Adipose tissue (tissue), 3 donors: ENCODE results near the gene NKAIN1. TPM values are rescaled to one million over a fixed set of nuclear protein-coding genes. Genes with fewer than 3 reads are reported as not detected.
"Not testable (repeated sequence)": the region's sequence is repeated elsewhere in the genome, so short reads cannot be mapped to it uniquely, and the experiment has no call there.

Experiments used
- H3K27ac ChIP-seq: one replicate; pipeline ENCODE4 v1.5.1; 2013; ENCODE audit warnings: low read depth, low read length
- WGBS, 3 donors: extraction: QIAGEN DNeasy Blood & Tissue Kit; methylation state at CpG; one replicate each; pipeline ENCODE4 v1.1.7; 2013; 5-methylcytosine and 5-hydroxymethylcytosine counted together
- polyA plus RNA-seq, 3 donors: library from polyadenylated mRNA; stranded (reverse); fragments of 200-250 nt; gene quantifications; one replicate each; pipeline ENCODE4 v1.2.3, GENCODE V29; 2013
- donor health status: healthy with polysubstance abuse.
- donor health status: Bipolar disorder and iron deficiency.
- donor health status: healthy.

The NKAIN1 gene
- under 1 TPM; 0.03 to 0.15 (median 0.11) TPM for polyA plus RNA-seq

DNA sequence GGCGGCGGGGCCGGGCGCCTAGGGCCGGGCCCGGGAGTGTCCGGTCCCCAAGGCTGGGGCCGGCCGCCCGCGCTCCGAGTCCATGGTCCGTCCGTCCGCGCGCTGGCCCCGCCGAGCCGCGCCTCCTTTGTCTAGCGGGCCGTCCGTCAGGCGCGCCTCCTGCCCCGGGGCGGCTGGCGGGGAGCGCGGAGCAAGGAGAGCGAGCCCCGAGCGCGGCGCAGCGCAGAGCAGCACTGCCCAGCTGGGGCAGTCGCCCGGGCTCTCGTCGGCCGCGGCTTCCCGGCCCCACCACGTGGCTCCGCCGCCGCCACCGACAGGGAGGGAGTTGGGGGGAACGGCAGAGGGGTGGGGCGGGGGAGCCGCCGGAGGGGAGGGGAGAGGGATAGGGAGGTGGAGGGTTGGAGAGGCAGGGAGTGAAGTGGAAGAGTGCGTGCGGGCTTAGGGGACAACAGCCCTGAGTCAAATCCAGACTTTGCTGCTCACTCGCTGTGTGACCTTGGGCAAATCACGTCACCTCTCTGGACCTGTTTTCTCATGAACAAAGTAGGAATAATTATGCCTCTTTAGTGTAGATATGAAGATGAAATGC, at the start of gene NKAIN1:
Gene NKAIN1, minus strand, starts transcription at position 235 of the 589 bp plus-strand sequence. CDS start 340 bp downstream, outside the sequence.
- WGBS, 3 donors, result 0 to 3% (median 1%) methylated on average over 42 to 57 of the region's 57 CpGs

DNA sequence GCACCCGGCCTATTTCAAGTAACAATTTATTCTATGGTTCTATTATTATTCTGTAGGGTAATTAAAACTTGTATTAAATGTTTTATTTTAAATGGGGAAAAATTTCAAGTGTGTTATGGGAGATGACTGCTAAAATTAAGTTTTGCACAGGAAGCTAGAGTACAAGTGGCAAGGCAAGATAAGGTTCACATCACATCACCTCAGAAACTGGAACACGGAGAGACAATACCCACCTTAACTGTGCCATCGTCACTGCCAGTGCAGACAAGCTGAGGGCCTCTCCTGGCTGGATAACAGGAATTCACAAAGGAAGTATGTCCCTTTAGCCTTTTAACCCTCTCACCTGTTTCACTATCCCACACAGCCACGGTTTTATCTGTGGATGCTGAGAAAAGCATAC, 49.3 kb upstream of the NKAIN1 start:
- 54 to 81% (median 63%) methylated on average over 4 of the region's 4 CpGs for WGBS, 3 donors

More for the DNA sequence above, at the start of gene NKAIN1:
- no peak within 1 kb of the TSS for H3K27ac ChIP-seq

DNA sequence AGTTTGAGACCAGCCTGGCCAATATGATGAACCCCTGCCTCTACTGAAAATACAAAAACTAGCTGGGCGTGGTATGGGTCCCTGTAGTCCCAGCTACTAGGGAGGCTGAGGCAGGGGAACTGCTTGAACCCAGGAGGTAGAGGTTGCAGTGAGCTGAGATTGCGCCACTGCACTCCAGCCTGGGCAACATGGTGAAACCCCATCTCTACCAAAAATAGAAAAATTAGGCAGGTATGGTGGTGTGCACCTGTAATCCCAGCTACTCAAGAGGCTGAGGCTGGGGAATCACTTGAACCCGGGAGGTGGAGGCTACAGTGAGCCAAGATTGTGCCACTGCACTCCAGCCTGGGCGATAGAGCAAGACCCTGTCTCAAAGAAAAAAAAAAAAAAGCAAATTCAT, 48.1 kb upstream of the NKAIN1 start:
- WGBS, 3 donors, result 97 to 100% (median 99%) methylated on average over 4 of the region's 4 CpGs
- not testable (repeated sequence) for H3K27ac ChIP-seq

More for the DNA sequence above, 49.3 kb upstream of the NKAIN1 start:
- H3K27ac ChIP-seq, result no peak overlapping the region

DNA sequence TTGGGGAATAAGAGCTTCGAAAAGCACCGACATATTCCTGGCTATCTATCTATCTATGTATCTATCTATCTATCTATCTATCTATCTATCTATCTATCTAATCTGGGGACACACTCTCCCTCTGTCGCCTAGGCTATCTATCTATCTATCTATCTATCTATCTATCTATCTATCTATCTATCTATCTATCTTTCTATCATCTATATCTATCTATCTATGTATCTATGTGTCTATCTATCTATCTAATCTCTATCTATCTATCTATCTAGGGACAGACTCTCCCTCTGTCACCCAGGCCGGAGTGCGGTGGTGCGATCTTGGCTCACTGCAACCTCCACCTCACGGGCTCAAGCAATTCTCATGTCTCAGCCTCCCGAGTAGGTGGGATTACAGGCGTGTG, 42.7 kb upstream of the NKAIN1 start:
- WGBS, 3 donors, result 93 to 97% (median 96%) methylated on average over 9 of the region's 9 CpGs

DNA sequence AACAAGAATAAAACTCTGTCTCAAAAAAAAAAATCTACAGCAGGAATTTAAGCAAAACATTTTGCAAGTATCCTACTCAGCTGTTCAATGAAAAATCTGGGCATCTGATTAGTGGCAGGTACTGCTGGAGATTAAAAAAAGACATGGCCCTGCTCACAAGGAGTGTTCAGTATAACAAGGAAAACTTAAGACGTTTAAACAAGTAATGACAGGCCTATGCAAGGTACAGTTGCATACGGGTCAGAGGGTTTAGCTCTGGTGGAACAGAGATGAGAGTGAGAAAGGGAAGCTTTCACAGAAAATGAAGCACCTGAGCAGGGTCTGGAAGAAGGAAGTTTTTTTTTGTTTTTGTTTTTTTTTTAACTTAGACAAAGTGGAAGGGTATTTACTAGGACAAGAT, 33.9 kb upstream of the NKAIN1 start:
- no peak overlapping the region for H3K27ac ChIP-seq
- 79 to 85% (median 83%) methylated on average over 2 of the region's 2 CpGs for WGBS, 3 donors

More for the DNA sequence above, 42.7 kb upstream of the NKAIN1 start:
- not testable (repeated sequence) for H3K27ac ChIP-seq

DNA sequence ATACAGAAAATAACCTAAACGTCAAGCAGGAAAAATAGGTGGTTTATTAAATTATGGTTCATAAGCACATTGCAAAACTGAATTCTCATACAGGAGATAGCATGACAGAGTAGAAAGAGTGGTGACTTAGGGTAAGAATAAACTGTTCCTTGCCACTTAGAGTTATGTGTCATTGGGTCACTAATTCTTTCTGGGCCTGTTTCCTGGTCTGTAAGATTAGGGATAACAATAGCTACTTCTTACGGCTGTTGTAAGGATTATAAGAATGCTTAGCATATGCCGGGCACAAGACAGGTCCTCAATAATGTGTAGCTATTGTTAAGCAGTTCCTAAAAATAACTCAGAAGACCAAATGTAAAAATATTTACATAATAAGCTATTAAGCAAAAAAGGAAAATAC, 32.7 kb upstream of the NKAIN1 start:
- WGBS, 3 donors, result 79 to 84% (median 82%) methylated on average over 3 of the region's 3 CpGs
- no peak overlapping the region for H3K27ac ChIP-seq

DNA sequence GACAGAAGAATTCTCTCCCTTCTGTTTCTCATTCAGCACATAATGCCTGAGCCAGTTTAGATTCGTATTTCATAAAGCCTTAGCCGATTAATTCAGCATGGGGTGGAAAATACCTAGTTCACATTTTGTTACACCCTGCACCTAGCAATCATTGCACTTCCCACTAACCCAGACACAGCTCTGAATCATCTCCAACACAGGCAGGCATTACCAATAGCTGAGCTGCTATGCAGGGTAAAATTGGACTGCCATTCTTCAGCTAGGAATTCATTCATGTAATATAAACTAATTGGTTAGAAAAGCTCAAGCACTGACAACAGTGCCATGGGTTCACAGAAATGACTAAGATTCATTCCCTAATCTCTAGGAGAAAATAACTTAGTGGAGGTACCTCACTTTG, 26.9 kb upstream of the NKAIN1 start:
- WGBS, 3 donors, result 92 to 95% (median 95%) methylated on average over 2 of the region's 2 CpGs
- no peak overlapping the region for H3K27ac ChIP-seq

DNA sequence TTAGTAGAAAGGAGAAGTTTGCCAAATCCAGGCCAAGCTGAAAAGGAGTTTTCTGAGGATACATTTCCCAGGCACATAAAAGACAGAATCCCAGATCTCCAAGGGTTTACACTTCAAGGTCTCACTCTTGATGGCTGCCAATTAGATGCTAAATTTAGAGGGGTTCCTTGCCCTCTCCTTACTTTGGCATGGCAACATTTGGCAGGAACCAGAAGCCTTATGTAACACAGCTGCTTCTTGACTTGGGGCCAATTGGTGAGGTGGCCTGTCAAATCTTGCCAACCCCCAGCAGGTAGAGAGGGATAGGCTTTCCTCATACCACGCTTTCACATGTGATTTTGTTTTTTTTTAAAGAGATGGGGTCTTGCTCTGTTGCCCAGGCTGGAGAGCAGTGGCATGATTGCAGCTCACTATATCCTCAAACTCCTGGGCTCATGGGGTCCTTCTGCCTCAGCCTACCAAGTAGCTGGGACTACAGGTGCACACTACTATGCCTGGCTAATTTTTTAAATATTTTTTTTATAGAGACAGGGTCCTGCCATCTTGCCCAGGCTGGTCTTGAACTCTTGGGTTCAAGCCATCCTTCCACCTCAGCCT, 25.2 kb upstream of the NKAIN1 start:
- WGBS, 3 donors, result 28 to 97% (median 95%) methylated on average over 1 of the region's 1 CpG
- H3K27ac ChIP-seq, result no peak overlapping the region

DNA sequence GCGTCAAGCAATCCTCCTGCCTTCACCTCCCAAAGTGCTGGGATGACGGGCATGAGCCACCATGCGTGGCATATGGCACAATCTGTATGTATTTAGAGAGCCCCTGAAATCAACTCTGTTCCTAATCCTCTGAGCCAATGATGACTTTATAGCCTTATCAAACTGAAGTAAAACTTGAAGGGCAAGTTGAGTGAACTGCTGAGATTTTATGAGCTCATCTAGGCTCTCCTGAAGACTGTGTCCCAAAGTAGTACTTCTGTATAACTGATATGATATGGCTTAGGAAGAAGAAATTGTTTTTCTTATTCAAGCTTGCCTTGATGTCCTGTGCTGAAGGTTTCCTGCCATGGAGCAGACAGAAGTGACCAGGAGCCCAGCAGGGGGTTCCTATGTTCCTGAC, 23.7 kb upstream of the NKAIN1 start:
- 92 to 100% (median 97%) methylated on average over 3 of the region's 3 CpGs for WGBS, 3 donors
- no peak overlapping the region for H3K27ac ChIP-seq

DNA sequence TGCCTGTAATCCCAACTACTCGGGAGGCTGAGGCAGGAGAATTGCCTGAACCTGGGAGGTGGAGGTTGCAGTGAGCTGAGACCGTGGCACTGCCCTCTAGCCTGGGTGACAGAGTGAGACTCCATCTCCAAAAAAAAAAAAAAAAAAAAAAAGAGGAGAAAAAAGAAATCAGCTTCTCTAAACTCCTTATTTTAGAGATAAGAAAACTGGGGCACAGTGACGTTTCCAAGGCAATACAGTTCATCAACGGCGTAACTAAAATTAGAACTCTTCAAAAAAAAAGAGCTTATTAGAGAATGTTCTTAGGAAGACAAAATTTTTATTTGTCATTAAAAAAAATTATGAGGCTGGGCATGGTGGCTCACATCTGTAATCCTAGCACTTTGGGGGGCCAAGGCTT, 22.7 kb upstream of the NKAIN1 start:
- H3K27ac ChIP-seq, result not testable (repeated sequence)
- 93 to 96% (median 95%) methylated on average over 5 of the region's 5 CpGs for WGBS, 3 donors

DNA sequence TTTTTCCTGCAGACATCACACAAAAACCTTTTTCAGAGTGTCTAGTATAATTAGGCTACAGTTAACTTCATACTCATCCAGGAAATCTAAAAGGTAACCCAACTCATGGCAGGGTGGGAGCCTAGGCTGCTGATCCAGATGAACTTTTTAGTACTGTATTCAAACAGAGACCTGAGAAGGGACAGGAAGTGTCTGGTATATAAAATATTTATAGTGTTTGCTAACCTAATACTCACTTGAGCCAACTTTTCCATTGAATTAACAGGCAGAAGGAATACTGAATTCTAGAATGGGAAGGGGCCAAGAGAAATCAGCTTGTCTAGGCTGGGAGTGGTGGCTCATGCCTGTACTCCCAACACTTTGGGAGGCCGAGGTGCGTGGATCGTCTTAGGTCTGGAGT, 22.2 kb upstream of the NKAIN1 start:
- no peak overlapping the region for H3K27ac ChIP-seq
- WGBS, 3 donors, result 96 to 98% (median 98%) methylated on average over 3 of the region's 3 CpGs

DNA sequence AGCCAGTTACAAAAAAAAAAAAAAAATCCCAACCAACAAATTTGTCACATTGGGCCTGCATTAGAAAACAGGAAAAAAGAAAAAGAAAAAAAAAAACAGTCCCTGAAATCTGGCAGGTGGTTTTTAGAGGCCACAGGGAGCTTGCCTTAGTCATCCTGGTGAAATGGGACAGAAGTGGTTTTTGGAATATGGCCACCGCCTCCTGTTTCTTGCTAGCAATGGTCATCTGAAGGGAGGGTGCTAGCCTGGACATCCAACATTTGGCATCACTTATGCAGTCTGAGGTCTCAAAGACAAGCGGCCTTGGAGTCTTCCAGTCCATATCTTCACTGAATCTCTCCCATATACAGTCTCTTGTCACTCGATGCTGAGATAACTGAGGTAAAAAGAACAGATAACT, 20.1 kb upstream of the NKAIN1 start:
- no peak overlapping the region for H3K27ac ChIP-seq

DNA sequence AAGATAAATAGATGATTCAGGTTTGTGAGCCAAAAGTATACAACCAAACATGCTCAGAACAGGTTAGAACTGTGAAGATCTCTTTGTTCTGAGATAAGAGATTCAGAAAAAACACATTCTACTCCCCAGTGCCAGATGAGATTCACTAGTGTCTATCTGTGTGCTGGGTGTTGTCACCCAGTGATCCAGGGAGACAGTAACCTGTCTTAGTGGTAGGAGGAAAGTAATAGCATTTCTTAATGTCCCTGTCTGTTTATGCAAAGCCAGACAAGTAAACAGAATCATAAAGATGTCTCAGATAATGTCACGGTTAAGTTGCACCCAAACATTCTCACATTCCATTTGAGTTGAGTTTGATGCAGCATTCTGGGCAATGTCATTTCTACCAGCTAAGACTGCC, 18.9 kb upstream of the NKAIN1 start:
- 86 to 94% (median 90%) methylated on average over 1 of the region's 1 CpG for WGBS, 3 donors
- no peak overlapping the region for H3K27ac ChIP-seq

More for the DNA sequence above, 20.1 kb upstream of the NKAIN1 start:
- WGBS, 3 donors, result 92 to 96% (median 96%) methylated on average over 3 of the region's 3 CpGs

DNA sequence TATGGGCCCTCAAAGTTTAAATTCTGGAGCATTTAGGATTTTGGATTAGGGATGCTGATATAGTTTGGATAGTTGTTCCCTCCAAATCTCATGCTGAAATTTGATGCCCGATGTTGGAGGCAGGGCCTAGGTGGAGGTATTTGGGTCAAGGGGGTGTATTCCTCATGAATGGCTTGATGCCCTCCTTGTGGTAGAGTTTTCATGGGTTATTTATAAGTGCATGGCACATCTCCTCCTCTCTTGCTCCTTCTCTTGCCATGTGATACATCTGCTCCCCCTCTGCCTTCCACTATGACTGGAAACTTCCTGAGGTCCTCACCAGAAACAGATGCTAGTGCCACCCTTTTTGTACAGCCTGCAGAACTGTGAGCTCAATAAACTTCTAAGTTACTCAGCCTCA, 17.5 kb upstream of the NKAIN1 start:
- no peak overlapping the region for H3K27ac ChIP-seq
- WGBS, 3 donors, result 71 to 96% (median 92%) methylated on average over 1 of the region's 1 CpG

DNA sequence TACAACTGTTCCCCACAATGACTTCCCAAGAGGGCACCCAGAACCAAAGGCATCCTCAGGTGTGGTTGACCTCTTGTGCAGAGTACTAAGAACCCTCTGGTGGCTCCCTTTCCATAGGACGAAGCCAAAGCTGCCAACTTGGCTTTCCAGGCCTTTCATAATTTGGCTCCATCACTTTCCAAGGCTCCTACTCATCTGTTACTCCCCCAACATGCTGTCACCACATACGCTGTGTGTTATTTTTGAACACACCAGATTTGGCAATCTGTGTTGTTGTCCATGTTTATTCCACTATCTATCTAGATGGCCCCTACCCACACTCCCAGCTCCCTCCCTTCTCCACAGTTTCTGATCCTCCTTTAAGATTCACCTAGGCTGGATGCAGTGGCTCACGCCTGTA, 10.2 kb upstream of the NKAIN1 start:
- H3K27ac ChIP-seq, result no peak overlapping the region
- 85 to 91% (median 86%) methylated on average over 3 of the region's 3 CpGs for WGBS, 3 donors

DNA sequence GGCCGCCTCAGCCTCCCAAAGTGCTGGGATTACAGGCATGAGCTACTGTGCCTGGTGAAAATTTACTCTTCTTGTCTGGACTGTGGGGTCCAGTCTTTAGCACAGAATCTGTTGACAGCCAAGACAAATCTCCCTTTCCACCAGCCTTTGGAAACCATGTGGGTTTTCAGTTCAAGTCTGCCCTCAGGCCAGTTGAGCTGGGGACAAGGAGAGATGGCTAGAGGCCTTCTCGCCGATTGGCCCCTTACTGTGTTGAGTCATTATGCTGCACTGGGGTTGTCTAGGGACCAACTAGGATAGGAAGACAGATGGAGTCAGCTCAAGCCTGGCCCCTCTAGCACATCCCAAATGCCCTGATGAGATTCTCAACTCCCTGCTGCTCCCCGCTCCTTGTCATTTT, 8.6 kb upstream of the NKAIN1 start:
- H3K27ac ChIP-seq, result no peak overlapping the region
- 94 to 97% (median 95%) methylated on average over 4 of the region's 4 CpGs for WGBS, 3 donors

DNA sequence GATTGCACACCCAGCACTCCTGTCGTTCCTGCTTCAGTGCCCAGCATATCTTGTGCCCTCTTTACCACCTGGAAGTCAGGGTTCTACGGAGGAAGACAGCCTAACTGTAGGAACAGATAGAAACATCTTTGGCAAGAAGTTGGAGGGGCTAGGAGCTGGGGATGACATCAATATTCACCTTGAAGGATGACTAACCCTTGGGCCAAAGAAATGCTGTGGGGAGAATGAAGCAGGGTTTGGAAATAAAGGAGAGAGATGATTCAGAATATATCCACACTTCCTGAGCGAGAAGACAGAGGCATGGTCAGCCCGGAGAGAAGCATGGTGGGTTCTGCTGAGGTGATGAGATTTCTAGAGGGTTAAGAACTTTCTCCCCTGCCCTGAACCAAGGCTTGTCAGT, 4.6 kb upstream of the NKAIN1 start:
- no peak overlapping the region for H3K27ac ChIP-seq
- WGBS, 3 donors, result 73 to 90% (median 74%) methylated on average over 4 of the region's 4 CpGs

DNA sequence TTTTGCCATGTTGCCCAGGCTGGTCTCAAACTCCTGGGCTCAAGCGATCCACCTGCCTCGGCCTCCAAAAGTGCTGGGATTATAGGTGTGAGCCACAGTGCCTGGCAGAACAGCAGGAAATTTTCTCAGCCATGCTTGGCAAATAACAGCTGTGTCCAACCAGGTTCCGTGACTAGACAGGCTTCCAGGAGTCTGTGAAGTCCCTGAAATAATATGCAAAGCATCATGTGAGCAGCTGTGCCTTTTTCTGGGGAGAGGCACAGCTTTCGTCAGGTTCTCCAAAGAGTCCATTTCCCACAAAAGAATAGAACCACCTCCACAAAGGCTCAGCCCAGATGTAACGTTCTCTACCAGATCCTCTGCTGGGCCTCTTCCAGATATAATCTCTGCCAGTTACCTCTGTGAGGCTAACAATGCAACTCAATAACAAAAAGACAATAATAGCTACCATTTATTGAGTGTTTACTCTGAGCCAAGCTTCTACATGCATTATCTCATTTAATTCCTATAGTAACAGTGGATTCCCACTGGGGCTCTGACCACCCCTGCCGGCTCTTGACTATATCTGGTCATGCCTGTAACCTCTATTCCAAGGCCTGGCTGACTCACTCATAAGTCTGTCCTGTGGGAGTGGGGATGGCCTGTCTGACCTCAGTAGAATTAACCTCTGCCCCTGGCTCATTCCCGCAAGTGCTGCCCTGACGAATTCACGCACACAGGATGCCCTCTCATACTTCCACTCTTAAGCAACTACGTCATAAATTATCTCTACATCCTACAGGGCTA, 4.0 kb upstream of the NKAIN1 start:
- no peak overlapping the region for H3K27ac ChIP-seq
- 58 to 71% (median 67%) methylated on average over 10 of the region's 10 CpGs for WGBS, 3 donors

DNA sequence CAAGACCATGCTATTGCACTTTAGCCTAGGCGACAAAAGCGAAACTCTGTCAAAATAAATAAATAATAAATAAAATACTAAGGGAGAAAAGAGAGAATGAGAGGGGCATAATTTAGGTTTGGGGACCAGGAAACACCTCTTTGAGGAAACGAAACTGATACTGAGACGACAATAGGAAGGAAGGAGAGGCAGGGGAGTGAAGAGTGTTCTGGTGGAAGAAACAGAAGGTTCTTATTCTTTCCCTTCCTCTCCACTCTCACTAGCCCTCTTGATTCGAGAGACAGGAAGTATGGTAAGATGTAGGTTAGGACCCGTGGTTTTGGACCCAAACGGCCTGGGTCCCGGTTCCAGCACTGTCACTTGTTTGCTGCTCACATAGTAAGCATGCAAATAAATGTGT, 1.6 kb upstream of the NKAIN1 start:
- WGBS, 3 donors, result 44 to 73% (median 46%) methylated on average over 8 of the region's 8 CpGs
- no peak overlapping the region for H3K27ac ChIP-seq
